Measurements from ENCODE around the gene AEBP2. TPM values are rescaled to one million over a fixed set of nuclear protein-coding genes. Genes with fewer than 3 reads are reported as not detected.

The AEBP2 gene
- total and polyA plus RNA-seq, 2 donors (not counting 3 experiments of a cell fraction or from before 2014, with no cell fraction given) = 8.8 to 42.2 TPM

DNA sequence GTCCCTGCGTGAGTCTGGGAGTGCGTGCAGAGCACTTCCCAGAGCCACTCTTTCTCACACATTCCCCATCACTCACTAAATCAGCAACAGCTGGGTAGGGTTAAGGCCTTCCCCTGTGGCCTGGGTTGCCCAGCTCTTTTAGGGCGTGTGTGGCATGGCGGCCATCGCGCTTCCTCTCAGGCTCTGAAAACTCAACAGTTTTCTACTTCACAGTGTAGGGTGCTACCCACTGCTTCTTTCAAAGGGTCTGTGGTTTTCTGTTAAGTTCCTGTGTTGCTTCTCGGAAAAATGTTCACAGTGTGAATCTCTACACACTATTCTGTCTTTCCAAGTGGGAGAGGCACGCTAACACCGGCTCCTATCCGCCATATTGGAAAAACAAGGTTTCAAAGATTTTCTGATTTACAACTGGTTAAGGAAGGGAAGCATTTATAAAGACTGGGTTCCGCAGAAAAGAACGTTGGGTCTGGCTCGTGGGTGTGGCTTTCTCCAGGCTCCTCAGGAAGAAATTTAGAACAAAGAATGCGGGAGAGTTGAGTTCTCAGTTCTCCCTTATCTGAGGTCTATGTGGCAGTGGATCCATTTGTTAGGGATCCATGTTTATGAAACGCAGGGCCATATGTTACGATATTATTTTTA, 34.9 kb upstream of the AEBP2 start:
- ChIA-PET POLR2A (no interaction called here), CTCF (no interaction called here)
- no peak overlapping the region for H2AFZ ChIP-seq (ENCODE audit: low read depth, low read length)
- H3K27ac ChIP-seq (ENCODE audit: insufficient read depth, low read depth, low read length) = no peak overlapping the region
- H3K4me3 ChIP-seq (replicated peaks in 1 of 3; ENCODE audit: insufficient read depth in 1 of 3, low read depth in 1 of 3, low read length in 3 of 3) = no peak overlapping the region
- no peak overlapping the region for H3K4me2 ChIP-seq (ENCODE audit: insufficient read depth, low read length)
- no peak for DNase-seq (ENCODE audit: low read depth, low spot score)
- H3K36me3 ChIP-seq (ENCODE audit: control insufficient read depth in 2 of 2, extremely low read depth in 1 of 2, insufficient read depth in 2 of 2, low read length in 2 of 2) = no peaks in the 10 kb centered on the region
- no peak overlapping the region for H3K9ac ChIP-seq (replicated peaks; ENCODE audit: extremely low read depth, insufficient read depth, low read length)
- FAIRE-seq = no peak
- intact Hi-C loops (cut with micrococcal nuclease) (no loop called here), dilution Hi-C loops (cut with MboI; ENCODE audit: extremely low pct_ligation_motif_present, low sequenced_read_pairs) (no loop called here)
- no TSS peak for BruUV-seq (replicated peaks)
- H3K9me1 ChIP-seq (replicated peaks; ENCODE audit: control insufficient read depth, extremely low read depth, insufficient read depth, low read length) = no peaks in the 10 kb centered on the region
- H3K27me3 ChIP-seq (ENCODE audit: control insufficient read depth in 2 of 2, insufficient read depth in 2 of 2, low read length in 2 of 2) = no peaks in the 10 kb centered on the region
- no peaks in the 10 kb centered on the region for H3K4me1 ChIP-seq (ENCODE audit: control insufficient read depth, extremely low read depth, insufficient read depth, low read length)
- no peaks in the 10 kb centered on the region for H4K20me1 ChIP-seq (replicated peaks; ENCODE audit: control insufficient read depth, extremely low read depth, insufficient read depth, low read length)
- no peaks in the 10 kb centered on the region for H3K9me3 ChIP-seq (replicated peaks; ENCODE audit: control insufficient read depth, insufficient read depth, low read length)
- no peaks in the 10 kb centered on the region for H3K79me2 ChIP-seq (ENCODE audit: control insufficient read depth, insufficient read depth, low read length)
- TF ChIP-seq POLR2AphosphoS5 (IDR thresholded peaks at IDR 0.05; ENCODE audit: insufficient read depth, low read depth, low read length) = no peak
- no peak for TF ChIP-seq POLR2A (IDR thresholded peaks at IDR 0.05; ENCODE audit: low read depth, low read length)
- TF ChIP-seq GATA2 (IDR thresholded peaks at IDR 0.05; ENCODE audit: insufficient read depth, insufficient read length, low read depth, low read length) = no peak
- TF ChIP-seq, protein P1, sequence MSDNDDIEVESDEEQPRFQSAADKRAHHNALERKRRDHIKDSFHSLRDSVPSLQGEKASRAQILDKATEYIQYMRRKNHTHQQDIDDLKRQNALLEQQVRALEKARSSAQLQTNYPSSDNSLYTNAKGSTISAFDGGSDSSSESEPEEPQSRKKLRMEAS (IDR thresholded peaks at IDR 0.05; ENCODE audit: insufficient read depth, insufficient read length) = no peak
- no peak for TF ChIP-seq EZH2 (IDR thresholded peaks at IDR 0.05; ENCODE audit: borderline replicate concordance, low read depth, low read length, severe bottlenecking)
- no peak for TF ChIP-seq JUN (IDR thresholded peaks at IDR 0.05; ENCODE audit: borderline replicate concordance, insufficient read depth, insufficient read length, low read depth)
- no peak for TF ChIP-seq FOS (IDR thresholded peaks at IDR 0.05; ENCODE audit: borderline replicate concordance, insufficient read depth, low read length)
- no peak for TF ChIP-seq CTCF (IDR thresholded peaks at IDR 0.05; ENCODE audit: extremely low read depth in 1 of 2, insufficient read depth in 1 of 2, low read depth in 1 of 2, low read length in 2 of 2)
- no peak for TF ChIP-seq MYC (IDR thresholded peaks at IDR 0.05; ENCODE audit: low read depth, low read length)

Measured in endothelial cell of umbilical vein (primary cell).